GM12891 (cell line): ENCODE data around the gene TEDC1.

Experiments used
- DNase-seq: peaks from one replicate; pipeline ENCODE4 v3.0.0; 2011; ENCODE audit warnings: low spot score; ENCODE audit not compliant: insufficient read length
- FAIRE-seq: peaks from 2 replicates; lab custom pipeline; 2011; peaks lifted over from hg19 to GRCh38; lab: Jason Lieb, UNC
- PAX5 ChIP-seq: IDR thresholded peaks from 2 replicates; pipeline ENCODE4 v1.6.1; 2011; ENCODE audit warnings: low read length, moderate library complexity, mild to moderate bottlenecking; ENCODE audit not compliant: insufficient read depth, severe bottlenecking
- POLR2A ChIP-seq: IDR thresholded peaks from 2 replicates; pipeline ENCODE4 v1.6.1; 2011; ENCODE audit warnings: low read depth, low read length, control low read depth
- POLR2AphosphoS5 ChIP-seq: IDR thresholded peaks from 2 replicates; pipeline ENCODE4 v1.6.1; 2011; ENCODE audit warnings: low read depth, low read length, control low read depth
- POU2F2 ChIP-seq: IDR thresholded peaks from 2 replicates; pipeline ENCODE4 v1.6.1; 2011; ENCODE audit warnings: low read depth, mild to moderate bottlenecking, control low read depth, low read length, moderate library complexity
- SPI1 ChIP-seq: IDR thresholded peaks from 2 replicates; pipeline ENCODE4 v1.6.1; 2011; ENCODE audit warnings: low read depth, low read length, control low read depth
- TAF1 ChIP-seq: IDR thresholded peaks from 2 replicates; pipeline ENCODE4 v1.6.1; 2011; ENCODE audit warnings: low read depth, low read length, control low read depth

The TEDC1 gene

DNA sequence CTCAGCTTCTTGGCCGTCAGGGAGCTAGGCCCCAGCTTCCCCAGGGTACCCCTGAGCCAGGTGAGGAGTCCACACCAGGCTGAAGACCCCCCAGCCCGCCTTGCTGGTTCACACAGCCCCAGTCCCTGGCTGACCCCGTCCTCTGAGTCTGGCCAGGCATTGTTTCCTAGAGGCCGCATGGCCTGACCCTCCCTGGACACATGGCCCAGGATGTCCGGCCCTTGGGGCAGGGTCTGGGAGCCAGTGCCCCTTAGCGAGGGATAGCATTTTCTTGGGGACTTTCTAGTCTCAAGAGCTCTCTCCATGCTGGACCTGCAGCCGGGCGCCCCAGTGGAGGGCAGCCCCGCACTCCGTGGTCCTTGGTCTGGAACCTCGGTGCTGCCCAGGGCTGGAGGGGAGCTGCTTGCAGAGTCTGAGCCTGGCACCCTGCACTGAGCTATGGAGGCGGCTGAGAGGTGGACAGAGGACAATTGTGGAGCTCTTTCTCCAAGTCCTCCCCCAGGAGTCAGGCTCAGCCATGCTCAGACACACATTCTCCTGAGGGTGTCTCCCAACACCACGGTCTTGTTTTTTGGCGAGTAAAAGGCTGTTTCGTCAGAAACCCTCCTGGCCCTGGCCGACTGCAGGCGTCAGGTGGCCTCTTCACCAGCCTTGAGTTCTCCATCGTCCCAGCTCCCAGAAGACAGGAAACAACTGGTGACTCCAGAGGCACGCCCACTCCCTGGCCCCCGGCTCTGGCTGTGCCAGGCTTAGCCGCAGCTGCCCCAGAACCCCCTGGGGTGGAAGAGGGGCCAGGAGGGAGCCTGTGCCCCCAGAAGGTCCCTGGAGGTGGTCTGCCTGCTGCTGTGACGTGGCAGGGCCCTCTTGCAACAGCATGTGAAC lies 34.1 kb upstream of the TEDC1 start:
- DNase-seq = no peak
- TF ChIP-seq TAF1 = no peak
- TF ChIP-seq POLR2A = no peak
- no peak for TF ChIP-seq POLR2AphosphoS5
- TF ChIP-seq PAX5 = no peak
- no peak for TF ChIP-seq POU2F2
- no peak for TF ChIP-seq SPI1
- no peak for FAIRE-seq

DNA sequence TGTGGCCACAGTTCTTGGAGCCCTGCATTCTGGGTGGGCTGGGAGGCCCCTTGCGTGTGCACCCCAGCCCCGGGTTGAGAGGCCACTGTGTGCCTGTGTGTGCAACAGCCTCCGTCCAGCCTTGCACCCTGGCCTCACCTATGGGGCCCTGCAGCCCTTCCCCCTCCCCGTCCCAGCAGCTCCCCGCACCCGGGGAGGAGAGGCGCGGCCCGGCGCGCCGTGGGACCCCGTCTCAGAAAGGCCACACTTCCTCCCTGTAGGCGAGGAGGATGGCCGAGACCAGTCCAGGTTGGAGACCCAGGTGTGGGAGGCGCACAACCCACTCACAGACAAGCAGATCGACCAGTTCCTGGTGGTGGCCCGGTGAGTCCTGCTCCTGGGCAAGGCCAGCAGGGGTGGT lies 33.0 kb upstream of the TEDC1 start:
- FAIRE-seq = no peak
- TF ChIP-seq POU2F2 (no peak), POLR2AphosphoS5 (no peak), SPI1 (no peak), PAX5 (no peak), TAF1 (no peak), POLR2A (no peak)

DNA sequence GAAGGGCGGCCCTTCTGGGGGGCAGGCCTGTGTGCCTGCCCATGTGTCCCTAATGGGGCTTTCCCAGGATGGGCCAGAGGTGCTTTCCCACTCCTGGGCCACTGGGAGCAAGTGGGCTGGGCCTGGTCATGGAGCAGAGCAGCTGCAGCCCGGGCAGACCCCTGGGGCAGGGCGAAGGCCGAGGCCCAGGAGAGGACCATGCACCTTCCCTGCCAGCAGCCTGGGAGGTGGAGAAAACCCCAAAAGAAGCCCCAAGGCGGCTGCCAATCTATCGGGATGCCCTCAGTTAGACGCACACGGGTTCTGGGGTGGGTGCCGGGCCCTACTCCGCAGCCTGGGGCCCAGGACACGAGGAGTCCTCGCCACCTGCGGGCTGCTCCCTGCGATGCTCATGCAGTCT lies 32.5 kb upstream of the TEDC1 start:
- TF ChIP-seq TAF1 (no peak), POLR2A (no peak), POU2F2 (no peak), POLR2AphosphoS5 (no peak), SPI1 (no peak), PAX5 (no peak)
- DNase-seq (no peak), FAIRE-seq (no peak)

More for the DNA sequence above, 33.0 kb upstream of the TEDC1 start:
- no peak for DNase-seq

- no peak for FAIRE-seq
- no peak for DNase-seq
- TF ChIP-seq PAX5 = no peak
- no peak for TF ChIP-seq POLR2AphosphoS5
- TF ChIP-seq TAF1 = no peak
- no peak for TF ChIP-seq POU2F2
- TF ChIP-seq SPI1 = no peak
- no peak for TF ChIP-seq POLR2A
Measured at GRCh38 chr14:105460116-105460515, 30.9 kb upstream of the TEDC1 start.

GRCh38 chr14:105460616-105461015 lies 30.4 kb upstream of the TEDC1 start:
- DNase-seq (no peak), FAIRE-seq (no peak)
- TF ChIP-seq POU2F2 (no peak), PAX5 (no peak), TAF1 (no peak), POLR2A (no peak), POLR2AphosphoS5 (no peak), SPI1 (no peak)

DNA sequence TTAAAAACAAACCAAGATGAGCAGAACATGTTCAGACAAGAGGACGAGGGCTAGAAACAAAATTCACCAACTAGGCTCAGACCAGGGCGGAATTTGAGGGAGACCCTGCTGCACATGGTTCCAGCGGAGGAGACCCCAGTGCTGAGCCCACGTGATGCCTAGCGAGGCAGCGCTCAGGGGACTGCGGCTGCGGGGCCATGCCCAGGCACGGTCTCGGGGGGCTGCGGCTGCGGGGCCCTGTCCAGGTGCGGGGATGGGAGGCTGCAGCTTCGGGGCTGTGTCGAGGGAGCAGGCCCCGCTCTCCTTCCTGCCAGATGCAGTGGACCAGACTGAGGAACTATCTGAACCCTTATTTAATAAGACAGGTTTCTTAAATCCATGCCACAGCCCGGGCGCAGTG lies 29.1 kb upstream of the TEDC1 start:
- DNase-seq (no peak), FAIRE-seq (no peak)
- no peak for TF ChIP-seq POLR2A
- TF ChIP-seq POU2F2 = no peak
- TF ChIP-seq PAX5 = no peak
- TF ChIP-seq POLR2AphosphoS5 = no peak
- no peak for TF ChIP-seq SPI1
- TF ChIP-seq TAF1 = no peak

- TF ChIP-seq POLR2AphosphoS5 (no peak), POU2F2 (no peak), TAF1 (no peak), POLR2A (no peak), PAX5 (no peak), SPI1 (no peak)
- FAIRE-seq (no peak), DNase-seq (no peak)
Measured at GRCh38 chr14:105464501-105464900, 26.5 kb upstream of the TEDC1 start.

GRCh38 chr14:105465209-105466031 lies 25.6 kb upstream of the TEDC1 start:
- no peak for DNase-seq
- no peak for FAIRE-seq
- TF ChIP-seq PAX5 = no peak
- no peak for TF ChIP-seq TAF1
- no peak for TF ChIP-seq POLR2AphosphoS5
- TF ChIP-seq SPI1 = no peak
- TF ChIP-seq POLR2A = no peak
- no peak for TF ChIP-seq POU2F2

DNA sequence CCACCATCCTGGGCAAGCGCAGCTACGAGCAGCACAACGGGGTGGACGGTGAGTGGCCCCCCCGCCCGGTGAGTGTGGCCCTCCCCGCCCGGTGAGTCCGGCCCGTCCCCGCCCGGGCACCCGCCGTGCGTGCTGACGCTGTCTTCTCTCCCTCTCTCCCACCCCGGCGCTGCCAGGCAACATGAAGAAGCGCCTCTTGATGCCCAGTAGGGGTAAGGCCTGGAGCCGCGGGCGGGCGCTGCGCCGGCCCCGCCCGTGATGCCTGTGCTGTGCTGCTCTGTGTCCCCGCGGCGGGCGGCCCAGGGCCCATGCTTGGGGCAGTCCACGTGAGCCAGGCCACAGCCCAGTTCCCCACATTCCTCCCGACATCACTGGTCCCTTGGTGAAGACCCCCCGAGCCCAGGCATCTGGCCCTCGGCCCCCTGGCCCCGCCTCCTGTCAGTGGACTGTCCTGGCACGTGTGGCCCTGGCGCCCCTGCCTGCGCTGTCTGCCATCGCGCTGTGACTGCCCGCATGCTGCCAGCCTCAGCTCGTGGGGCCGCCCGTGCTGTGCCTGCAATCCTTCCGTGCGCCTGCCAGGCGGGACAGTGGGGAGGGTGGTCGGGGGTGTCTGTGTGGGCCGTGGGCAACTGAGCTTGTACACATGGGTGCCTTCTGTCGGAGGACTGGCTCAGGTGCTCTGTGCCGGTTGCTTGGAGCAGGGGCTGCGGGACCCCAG lies 24.4 kb upstream of the TEDC1 start:
- no peak for DNase-seq
- TF ChIP-seq TAF1 (no peak), SPI1 (no peak), POU2F2 (no peak), PAX5 (no peak), POLR2A (no peak), POLR2AphosphoS5 (no peak)

More for the DNA sequence above, 24.4 kb upstream of the TEDC1 start:
- FAIRE-seq = no peak
